ENCODE data around the gene PCYT1A.

The PCYT1A gene

DNA sequence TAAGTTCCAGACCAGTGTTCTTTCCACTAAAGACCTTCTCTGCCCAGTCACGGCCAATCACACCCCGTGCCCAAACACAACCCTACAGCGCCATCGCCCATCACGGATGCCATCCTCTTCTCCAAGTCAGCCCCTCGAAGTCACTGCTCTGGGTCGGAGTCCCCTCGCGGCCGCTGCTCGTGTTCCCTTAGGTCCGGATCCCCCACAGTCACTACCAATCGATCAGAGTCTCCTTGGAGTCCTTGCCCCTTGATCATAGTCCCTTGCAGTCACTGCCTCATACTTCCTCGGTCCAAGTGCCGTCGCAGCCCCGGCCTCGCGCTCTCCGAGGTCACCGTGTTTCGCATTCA, 461 bp downstream of the PCYT1A start:
- no peak for TF ChIP-seq CTCF (conservative IDR thresholded peaks at IDR 0.05; ENCODE audit: control insufficient read depth, insufficient read depth, low read depth, low read length)
- DNase-seq (ENCODE audit: low read depth) = peak; percentile 23
- H3K4me3 ChIP-seq (ENCODE audit: control insufficient read depth, low read depth, low read length) = peak overlapping the region; percentile 100

GRCh38 chr3:196284396-196284795, 3.1 kb downstream of the PCYT1A start:
- H3K4me3 ChIP-seq (ENCODE audit: control insufficient read depth, low read depth, low read length) = no peak overlapping the region
- DNase-seq (ENCODE audit: low read depth) = peak; percentile 52
- TF ChIP-seq CTCF (conservative IDR thresholded peaks at IDR 0.05; ENCODE audit: control insufficient read depth, insufficient read depth, low read depth, low read length) = no peak

DNA sequence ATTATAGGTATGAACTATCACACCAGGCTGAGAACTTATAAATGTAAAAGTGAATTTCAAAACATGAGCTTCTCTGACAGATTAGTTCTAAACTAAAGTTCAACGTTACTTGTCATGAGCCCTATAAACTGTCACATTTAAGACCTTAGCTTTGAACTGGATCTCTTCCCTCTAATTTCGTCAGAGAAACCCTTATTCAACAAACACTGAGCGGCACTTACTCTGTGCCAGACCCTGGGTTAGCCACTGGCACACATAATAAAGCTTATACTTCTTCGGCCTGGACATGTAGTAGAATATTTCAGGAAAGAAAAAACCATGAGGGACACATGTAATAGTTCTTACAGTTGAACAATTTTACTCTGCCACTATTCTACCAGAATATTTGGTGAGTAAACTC, 5.6 kb downstream of the PCYT1A start:
- TF ChIP-seq CTCF (conservative IDR thresholded peaks at IDR 0.05; ENCODE audit: control insufficient read depth, insufficient read depth, low read depth, low read length) = no peak
- no peak for DNase-seq (ENCODE audit: low read depth)
- H3K4me3 ChIP-seq (ENCODE audit: control insufficient read depth, low read depth, low read length) = no peak overlapping the region

DNA sequence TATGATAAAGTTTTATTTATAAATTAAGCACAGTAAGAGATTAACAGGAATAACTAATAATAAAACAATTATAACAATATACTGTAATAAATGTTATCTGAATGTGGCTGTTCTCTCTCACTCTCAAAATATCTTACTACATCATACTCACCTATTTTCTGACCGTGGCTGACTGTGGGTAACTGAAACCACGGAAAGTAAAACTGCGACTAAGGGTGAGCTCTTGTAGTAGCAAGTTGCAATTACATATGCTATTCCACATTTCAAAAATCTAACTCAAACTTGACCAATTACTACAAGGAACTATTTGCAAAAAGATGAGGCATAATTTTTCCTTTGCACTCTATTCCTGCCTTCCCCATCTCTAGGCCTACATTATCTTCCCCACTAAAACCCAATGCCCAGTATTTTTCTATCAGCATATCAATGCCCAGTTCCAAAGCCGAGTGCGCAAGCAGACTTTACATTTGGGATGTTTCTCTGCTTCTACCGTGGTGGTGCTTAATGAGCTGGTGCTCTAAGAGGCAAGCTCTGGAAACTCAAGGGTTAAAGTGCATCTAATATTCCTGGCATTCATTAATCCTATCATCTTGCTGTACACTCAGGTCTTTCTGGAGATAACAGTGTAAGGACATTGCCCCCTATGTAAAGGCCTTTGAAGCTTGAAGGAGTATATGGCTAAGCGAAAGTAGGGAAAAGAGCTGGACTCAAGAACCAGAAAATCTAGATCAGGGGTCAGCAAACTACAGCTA, 6.7 kb downstream of the PCYT1A start:
- TF ChIP-seq CTCF (conservative IDR thresholded peaks at IDR 0.05; ENCODE audit: control insufficient read depth, insufficient read depth, low read depth, low read length) = no peak
- DNase-seq (ENCODE audit: low read depth) = no peak
- H3K4me3 ChIP-seq (ENCODE audit: control insufficient read depth, low read depth, low read length) = no peak overlapping the region

DNA sequence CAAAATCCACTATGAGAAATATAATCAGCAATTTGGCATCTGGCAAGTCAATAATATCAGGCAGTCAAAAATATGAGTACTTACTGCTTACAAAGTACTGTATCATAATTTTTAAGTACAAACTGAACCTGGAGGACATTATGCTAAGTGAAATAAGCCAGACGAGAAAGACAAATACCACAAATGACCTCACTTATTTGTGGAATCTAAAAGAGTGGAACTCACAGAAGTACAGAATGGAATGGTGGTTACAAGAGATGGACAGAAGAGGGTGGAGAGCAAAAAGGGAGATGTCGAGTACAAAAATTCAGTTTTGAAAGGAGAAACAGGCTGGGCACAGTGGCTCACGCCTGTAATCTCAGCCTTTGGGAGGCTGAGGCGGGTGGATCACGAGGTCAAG, 12.4 kb downstream of the PCYT1A start:
- no peak overlapping the region for H3K4me3 ChIP-seq (ENCODE audit: control insufficient read depth, low read depth, low read length)
- DNase-seq (ENCODE audit: low read depth) = peak; percentile 7
- no peak for TF ChIP-seq CTCF (conservative IDR thresholded peaks at IDR 0.05; ENCODE audit: control insufficient read depth, insufficient read depth, low read depth, low read length)

DNA sequence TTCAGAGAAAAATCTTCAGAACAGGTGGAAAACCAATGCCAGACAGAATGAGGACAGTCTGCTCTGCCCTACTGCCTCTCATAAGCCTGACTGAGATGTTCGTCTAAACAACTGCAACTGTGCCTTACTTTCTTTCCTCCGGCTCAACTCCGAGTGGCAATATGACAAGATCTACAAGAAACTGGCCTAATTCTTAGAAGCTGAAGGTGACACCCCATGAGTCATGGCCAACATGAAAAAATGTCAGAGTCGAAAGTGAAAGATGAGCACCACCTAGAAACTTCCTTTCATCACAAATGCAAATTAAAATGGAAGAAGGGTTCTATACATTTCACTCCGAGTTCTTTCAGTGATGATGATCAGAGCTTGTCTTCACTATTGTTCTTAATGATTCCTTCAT, 12.9 kb downstream of the PCYT1A start:
- peak; percentile 36 for DNase-seq (ENCODE audit: low read depth)
- no peak for TF ChIP-seq CTCF (conservative IDR thresholded peaks at IDR 0.05; ENCODE audit: control insufficient read depth, insufficient read depth, low read depth, low read length)
- H3K4me3 ChIP-seq (ENCODE audit: control insufficient read depth, low read depth, low read length) = no peak overlapping the region

DNA sequence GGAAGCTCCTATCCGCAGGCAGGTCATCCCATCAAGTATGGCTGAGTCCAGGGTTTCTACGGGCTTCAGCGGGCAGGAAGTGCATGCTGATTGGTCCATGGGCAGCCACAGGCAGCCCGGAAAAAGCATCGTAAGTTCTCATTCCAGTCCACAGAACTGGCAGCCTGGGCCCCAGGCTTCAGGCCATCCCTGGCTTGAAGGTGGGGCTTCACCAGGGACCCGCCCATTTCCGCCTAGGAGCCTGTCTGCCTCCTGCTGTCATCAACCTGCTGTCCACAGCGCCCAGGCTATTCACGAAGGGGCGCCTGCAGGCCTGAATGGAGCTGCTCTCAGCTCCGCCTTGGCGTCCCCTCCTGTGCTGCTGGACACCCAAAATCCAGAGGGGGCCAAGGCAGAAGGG, 13.9 kb downstream of the PCYT1A start:
- no peak overlapping the region for H3K4me3 ChIP-seq (ENCODE audit: control insufficient read depth, low read depth, low read length)
- DNase-seq (ENCODE audit: low read depth) = no peak
- no peak for TF ChIP-seq CTCF (conservative IDR thresholded peaks at IDR 0.05; ENCODE audit: control insufficient read depth, insufficient read depth, low read depth, low read length)

Measured in fibroblast of mammary gland (primary cell).